B cell (primary cell): ENCODE data around the gene NSA2.

Source experiments
- CTCF ChIP-seq: fragments of 200-600 bp; IDR thresholded peaks from one replicate; pipeline ENCODE4 v1.8.0; 2022; ENCODE audit warnings: antibody characterized with exemption, mild to moderate bottlenecking
- EZH2 ChIP-seq: IDR thresholded peaks from 2 replicates; pipeline ENCODE4 v1.6.1; 2012; ENCODE audit warnings: borderline replicate concordance, low read depth, mild to moderate bottlenecking, moderate library complexity, low read length; ENCODE audit not compliant: insufficient read depth, poor library complexity, severe bottlenecking

GRCh38 chr5:74717596-74717995 is 49.5 kb upstream of the NSA2 start:
- TF ChIP-seq EZH2 (no peak), CTCF (no peak)
